ENCODE measurements around the gene RREB1. TPM values are rescaled to one million over a fixed set of nuclear protein-coding genes. Genes with fewer than 3 reads are reported as not detected.

The RREB1 gene, protein sequence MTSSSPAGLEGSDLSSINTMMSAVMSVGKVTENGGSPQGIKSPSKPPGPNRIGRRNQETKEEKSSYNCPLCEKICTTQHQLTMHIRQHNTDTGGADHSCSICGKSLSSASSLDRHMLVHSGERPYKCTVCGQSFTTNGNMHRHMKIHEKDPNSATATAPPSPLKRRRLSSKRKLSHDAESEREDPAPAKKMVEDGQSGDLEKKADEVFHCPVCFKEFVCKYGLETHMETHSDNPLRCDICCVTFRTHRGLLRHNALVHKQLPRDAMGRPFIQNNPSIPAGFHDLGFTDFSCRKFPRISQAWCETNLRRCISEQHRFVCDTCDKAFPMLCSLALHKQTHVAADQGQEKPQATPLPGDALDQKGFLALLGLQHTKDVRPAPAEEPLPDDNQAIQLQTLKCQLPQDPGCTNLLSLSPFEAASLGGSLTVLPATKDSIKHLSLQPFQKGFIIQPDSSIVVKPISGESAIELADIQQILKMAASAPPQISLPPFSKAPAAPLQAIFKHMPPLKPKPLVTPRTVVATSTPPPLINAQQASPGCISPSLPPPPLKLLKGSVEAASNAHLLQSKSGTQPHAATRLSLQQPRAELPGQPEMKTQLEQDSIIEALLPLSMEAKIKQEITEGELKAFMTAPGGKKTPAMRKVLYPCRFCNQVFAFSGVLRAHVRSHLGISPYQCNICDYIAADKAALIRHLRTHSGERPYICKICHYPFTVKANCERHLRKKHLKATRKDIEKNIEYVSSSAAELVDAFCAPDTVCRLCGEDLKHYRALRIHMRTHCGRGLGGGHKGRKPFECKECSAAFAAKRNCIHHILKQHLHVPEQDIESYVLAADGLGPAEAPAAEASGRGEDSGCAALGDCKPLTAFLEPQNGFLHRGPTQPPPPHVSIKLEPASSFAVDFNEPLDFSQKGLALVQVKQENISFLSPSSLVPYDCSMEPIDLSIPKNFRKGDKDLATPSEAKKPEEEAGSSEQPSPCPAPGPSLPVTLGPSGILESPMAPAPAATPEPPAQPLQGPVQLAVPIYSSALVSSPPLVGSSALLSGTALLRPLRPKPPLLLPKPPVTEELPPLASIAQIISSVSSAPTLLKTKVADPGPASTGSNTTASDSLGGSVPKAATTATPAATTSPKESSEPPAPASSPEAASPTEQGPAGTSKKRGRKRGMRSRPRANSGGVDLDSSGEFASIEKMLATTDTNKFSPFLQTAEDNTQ (N-terminal part only)
- polyA plus RNA-seq (ENCODE audit: insufficient read length in 12 of 12), result 10 to 100 TPM in 11 of 12 donors, not detected in 1; 14.2 to 31.9 (median 19.6) TPM
- long read RNA-seq, donor 1, partial matches to known transcripts, result 267 of 267 reads
- long read RNA-seq, donor 1, other reads (novel, unspliced or antisense), result 0 of 267 reads
- long read RNA-seq, donor 2, result 0 reads
- long read RNA-seq, donor 3, result 0 reads
- long read RNA-seq, donor 4, result 0 reads
- long read RNA-seq, donor 5, partial matches to known transcripts, result 60 of 60 reads
- long read RNA-seq, donor 5, other reads (novel, unspliced or antisense), result 0 of 60 reads
- long read RNA-seq, donor 6, result 0 reads
- long read RNA-seq, donor 7, partial matches to known transcripts, result 24 of 43 reads
- long read RNA-seq, donor 7, other reads (novel, unspliced or antisense), result 19 of 43 reads
- long read RNA-seq, donor 8, result 0 reads
- long read RNA-seq, donor 9, partial matches to known transcripts, result 43 of 43 reads
- long read RNA-seq, donor 9, other reads (novel, unspliced or antisense), result 0 of 43 reads
- long read RNA-seq, donor 10, partial matches to known transcripts, result 0 of 1 reads
- long read RNA-seq, donor 10, other reads (novel, unspliced or antisense), result 0 of 1 reads
- long read RNA-seq, donor 11, partial matches to known transcripts, result 51 of 51 reads
- long read RNA-seq, donor 11, other reads (novel, unspliced or antisense), result 0 of 51 reads

DNA sequence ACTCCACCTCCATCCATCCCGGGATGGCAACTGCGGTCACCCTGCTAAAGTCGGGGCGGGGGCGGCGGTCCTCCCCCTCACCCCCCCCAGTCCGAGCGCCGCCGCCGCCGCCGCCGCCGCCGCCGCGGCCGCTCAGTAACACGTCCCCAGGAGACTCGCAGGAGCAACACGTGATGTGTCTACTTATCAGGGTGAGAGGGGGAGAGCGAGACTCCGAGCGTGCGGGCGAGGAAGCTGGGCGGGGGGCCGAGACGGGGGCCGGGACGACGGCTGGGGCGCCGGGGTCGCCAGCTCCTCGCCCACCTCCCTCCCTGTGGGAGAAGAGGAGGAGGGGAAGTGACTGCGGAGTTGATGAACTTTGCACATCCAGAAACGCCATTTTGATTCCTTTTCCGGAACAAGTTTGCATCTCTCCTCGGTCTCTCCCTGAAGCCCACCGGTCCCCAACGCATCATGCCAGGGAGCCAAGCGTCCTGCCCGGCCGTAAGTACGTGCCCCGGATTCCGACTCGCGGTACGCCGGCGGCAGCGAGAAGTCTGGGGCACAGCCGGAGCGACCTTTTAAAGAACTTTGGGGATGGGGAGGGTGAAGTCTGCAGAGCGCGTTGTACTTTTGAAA, at the start of gene RREB1:
Gene RREB1, plus strand, starts transcription at position 384 of the 618 bp plus-strand sequence. CDS start 73,951 bp downstream, outside the sequence.
- DNase-seq, result peak; percentile 57

- DNase-seq, result no peak
Observed at GRCh38 chr6:7058250-7058923, 49.4 kb upstream of the RREB1 start.

DNA sequence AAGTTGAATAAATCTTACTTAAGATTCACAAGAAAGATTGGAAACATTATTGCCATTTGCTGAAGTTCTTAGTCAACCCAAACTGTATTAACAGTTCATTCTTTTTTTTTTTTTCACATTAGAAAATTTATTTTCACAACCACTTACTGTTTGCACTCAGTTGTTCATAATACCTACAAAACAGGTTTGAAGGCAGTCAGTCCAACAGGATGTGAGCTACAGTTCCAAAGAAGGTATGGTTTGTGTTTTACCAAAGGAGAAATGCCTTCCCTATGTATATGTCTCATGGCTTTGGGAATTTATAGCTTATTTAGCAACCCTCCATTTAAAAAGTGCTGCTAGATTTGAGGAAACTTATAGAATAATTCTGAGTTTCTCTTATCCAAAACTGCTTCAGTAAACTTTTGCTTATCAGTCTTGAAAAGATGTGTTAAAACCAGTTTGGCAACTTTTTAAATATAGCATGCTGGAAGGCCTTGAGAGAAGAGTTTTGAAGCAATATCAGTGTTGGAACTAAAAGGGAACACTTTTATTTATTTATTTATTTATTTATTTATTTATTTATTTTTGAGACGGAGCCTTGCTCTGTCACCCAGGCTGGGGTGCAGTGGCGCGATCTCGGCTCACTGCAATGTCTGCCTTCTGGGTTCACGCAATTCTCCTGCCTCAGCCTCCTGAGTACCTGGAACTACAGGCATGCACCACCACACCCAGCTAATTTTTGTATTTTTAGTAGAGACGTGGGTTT, 46.8 kb upstream of the RREB1 start:
- DNase-seq, result no peak

DNA sequence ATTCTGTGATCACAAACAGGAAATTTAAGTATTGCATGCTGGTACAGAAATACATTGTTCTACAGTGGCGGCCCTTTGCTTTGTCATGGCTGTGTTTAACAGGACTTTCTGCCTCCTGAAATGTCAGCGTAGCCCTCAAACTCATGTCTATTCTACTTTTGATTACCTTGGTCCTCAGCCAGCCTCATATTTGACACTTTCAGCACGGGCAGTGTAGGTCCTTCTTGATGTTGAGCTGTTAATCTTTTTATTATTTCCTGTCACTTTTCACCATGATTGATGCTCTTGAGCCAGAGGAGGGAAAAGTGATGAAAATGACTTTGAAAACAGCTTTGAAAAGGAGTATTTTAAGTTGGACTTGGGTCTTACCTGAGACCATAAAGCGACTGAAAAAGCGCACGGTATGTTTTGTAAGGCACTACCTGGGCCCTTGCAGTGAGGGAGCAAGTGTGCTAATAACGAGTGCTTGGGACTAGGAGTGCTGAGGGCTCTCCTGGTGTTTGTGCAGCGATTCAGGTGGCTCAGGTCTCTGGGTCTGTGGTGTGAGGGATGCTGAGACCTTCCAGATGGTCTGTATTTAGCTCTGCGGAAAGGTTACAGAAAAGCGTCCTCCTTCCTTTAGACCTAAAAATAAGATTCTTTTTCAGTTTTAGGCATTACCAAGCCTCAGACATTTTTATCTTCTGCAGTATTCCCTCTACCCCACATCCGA, 45.2 kb upstream of the RREB1 start:
- DNase-seq, result no peak

DNA sequence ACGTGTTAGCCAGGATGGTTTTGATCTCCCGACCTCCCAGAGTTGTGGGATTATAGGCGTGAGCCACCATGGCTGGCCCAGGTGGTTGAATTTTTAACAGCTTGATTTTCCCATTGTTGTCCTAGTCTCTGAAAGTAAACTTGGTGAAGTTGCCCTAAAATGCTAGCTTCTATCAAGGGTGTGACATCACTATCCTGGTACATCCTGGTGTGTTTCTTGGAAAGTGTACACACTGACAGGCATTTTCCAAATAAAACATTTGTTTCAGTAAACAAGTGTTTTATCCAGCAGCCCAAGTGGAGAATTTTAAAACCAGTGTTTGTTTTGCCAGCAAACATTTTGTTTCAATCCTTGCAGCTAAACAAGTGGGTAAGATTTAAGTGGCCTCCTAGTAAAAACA, 40.5 kb upstream of the RREB1 start:
- DNase-seq, result no peak

DNA sequence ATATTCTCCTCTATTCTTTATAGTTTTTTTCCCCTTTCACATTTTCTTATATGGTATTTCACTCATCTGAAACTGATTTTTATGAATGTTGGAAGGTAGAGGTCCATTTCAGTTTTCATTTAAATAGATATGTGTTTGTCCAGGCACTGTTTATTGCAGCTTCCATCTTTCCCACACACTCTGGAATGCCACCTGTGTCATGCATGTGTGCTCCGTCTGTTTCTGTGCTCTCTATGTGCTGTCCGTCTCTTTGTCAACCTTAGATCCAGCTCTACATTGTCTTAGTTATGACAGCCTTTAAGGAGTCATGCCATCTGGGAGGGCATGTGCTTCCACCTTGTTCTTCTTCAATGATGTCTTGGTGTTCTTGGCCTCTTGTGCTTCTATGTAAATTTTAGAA, 36.4 kb upstream of the RREB1 start:
- no peak for DNase-seq

- DNase-seq, result no peak
Observed at GRCh38 chr6:7073082-7073820, 34.5 kb upstream of the RREB1 start.

DNA sequence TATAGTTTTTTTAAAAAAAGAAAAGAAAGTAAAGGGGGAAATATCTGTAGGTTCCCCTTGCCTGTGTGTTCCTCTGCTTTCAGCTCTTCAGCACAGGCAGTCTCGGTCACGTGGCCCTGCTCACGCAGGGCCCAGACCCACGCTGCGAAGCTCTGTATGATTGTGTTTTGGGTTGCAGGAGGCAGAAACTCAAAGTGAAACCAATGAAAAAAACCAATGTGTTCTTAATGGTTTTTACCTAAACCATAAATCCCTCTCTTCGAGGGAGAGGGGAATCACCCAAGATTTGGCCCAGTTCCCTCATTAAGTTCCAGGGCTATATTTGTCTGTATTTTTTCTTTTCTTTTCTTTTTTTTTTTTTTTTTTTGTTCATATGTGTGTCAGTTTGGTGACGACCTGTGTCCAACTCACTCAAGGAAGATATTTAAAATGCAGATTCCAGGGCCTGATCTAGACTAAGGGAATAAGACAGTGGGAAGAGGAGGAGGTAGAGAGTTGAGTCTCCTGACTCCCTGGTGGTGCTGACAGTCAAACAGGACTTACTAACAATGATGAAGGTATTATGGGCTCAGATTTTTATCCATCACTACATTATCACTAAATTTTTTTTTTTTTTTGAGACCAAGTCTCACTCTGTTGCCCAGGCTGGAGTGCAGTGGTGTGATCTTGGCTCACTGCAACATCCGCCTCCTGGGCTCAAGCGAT, 33.8 kb upstream of the RREB1 start:
- DNase-seq, result no peak

DNA sequence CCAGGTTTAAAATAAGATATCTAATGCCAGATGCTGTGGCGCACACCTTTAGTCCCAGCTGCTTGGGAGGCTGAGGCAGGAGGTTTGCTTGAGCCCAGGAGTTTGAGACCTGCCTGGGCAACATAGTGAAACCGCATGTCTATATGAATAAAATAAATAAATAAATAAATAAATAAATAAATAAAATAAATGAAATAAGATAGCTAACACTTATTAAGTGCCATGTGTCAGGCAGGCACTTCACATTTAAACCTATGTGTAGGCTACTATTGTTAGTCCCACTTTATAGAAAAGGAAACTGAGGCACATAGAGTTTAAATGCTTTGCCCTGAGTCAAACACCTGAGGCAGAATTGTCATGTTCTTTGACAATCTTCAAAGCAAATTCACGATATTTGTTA, 32.9 kb upstream of the RREB1 start:
- DNase-seq, result no peak

- DNase-seq, result no peak
Observed at GRCh38 chr6:7075341-7076000, 32.3 kb upstream of the RREB1 start.

DNA sequence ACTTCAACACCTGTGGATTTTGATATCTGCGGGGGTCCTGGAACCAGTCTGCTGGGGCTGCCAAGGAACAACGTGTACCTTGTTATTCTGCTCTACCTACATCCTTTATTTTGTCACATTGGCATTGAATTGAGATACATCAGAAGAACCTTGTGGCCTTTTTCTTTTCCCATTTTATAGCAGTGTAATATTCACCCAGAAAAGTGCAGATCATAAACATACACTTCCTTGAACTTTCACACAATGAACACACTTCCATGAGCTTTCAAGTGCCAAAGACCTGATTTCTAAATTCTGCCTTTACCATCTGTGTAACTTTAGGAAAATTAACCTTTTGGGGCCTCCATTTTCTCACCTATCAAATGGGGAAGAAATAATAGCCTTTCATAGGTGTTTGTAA, 29.9 kb upstream of the RREB1 start:
- DNase-seq, result no peak

- no peak for DNase-seq
Observed at GRCh38 chr6:7078856-7079255, 28.9 kb upstream of the RREB1 start.

GRCh38 chr6:7080311-7080710, 27.4 kb upstream of the RREB1 start:
- no peak for DNase-seq

DNA sequence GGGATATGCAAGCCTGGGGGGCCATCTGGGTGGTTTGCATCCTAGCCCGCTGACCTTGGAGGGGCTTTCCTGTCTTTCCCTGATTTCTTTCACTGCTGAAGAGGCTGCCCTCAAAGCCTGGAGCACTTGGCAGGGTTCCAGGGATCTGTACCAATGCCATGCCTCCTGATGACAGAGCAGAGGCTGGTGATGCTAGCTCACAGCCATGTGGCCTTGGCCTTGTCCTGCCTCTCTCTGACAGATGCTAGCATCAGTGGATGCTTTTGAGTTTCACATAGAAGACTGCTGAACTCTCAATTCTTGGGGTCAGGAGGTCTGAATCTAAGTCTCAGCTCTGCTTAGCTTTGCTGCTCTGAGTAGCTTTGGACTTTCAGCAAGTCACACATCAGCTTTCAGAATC, 21.9 kb upstream of the RREB1 start:
- no peak for DNase-seq

DNA sequence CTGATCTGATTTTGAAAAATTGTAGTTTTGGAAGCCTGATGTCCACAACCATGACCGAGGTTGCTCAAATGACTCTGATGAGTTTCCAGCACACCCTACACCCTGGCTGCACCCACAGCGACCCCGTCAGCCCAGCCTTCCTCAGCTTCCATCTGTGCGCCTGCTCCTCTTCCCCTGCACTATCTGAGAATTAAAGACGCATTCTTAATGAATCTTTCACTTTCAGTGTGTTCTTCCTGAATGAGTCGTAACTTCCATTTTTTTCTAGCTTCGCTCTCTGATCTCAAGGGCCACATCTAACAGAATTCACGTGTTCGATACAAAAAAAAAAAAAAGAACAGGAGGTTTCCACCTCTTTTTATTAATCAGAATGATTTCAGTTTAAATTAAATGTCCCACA, 21.3 kb upstream of the RREB1 start:
- DNase-seq, result peak; percentile 21

DNA sequence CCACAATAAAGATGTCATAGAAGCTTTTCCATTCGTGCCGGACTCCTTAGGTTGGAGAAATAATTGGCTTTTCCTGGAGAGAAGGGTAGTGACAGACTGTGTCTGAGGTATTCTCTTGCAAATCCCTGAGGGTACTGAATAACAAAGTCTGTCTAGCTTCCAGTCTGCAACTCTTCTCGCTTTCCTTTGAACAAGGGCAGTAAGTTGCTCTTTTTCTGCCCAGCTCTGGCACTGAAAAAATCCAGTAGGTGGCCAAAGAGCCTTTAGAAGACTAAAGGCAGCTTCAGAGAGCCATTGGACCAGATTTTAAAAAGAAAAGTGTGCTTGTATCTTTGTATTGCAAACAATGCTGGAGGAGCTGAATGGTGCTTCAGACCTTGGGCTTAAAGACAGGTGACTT, 20.7 kb upstream of the RREB1 start:
- DNase-seq, result no peak

Data from muscle of arm (tissue), 14 donors.